ENCODE results near the gene SEMA7A. TPM values are rescaled to one million over a fixed set of nuclear protein-coding genes. Genes with fewer than 3 reads are reported as not detected.

The SEMA7A gene
- total RNA-seq, 4 donors from 2014 or later, result 1.5 to 42.9 (median 1.6) TPM

GRCh38 chr15:74377831-74378766 lies 55.7 kb downstream of the SEMA7A start:
- Histone ChIP-seq H3K27me3 (no peaks in the 10 kb centered on the region), H3K4me3 (no peak overlapping the region), H3K36me3 (no peaks in the 10 kb centered on the region), H3K27ac (no peak overlapping the region), H3K9me3 (no peaks in the 10 kb centered on the region), H3K4me1 (peaks cover 0 to 15% (median 6%) of the 10 kb centered on the region in 4 donors)
- DNase-seq, result peak in 1 of 3 donors; percentile 26
- TF ChIP-seq CTCF (IDR thresholded peaks at IDR 0.05), result no peak
- TF ChIP-seq POLR2A (IDR thresholded peaks at IDR 0.05), result no peak

- no peak overlapping the region for H3K4me3 ChIP-seq
- peak in 1 of 3 donors; percentile 18 for DNase-seq
- no peak overlapping the region for H3K27ac ChIP-seq
- TF ChIP-seq POLR2A (IDR thresholded peaks at IDR 0.05) (no peak), CTCF (IDR thresholded peaks at IDR 0.05) (no peak)
- no peaks in the 10 kb centered on the region for H3K36me3 ChIP-seq
- no peaks in the 10 kb centered on the region for H3K27me3 ChIP-seq
- H3K4me1 ChIP-seq, result peaks cover 0 to 8% (median 2%) of the 10 kb centered on the region in 4 donors
- H3K9me3 ChIP-seq, result no peaks in the 10 kb centered on the region
Observed at GRCh38 chr15:74376825-74377581, 56.8 kb downstream of the SEMA7A start.

- TF ChIP-seq CTCF (IDR thresholded peaks at IDR 0.05) (no peak), POLR2A (IDR thresholded peaks at IDR 0.05) (no peak)
- Histone ChIP-seq H3K27me3 (no peaks in the 10 kb centered on the region), H3K4me3 (no peak overlapping the region), H3K27ac (no peak overlapping the region), H3K9me3 (no peaks in the 10 kb centered on the region), H3K4me1 (peaks cover 0 to 8% (median 2%) of the 10 kb centered on the region in 4 donors), H3K36me3 (no peaks in the 10 kb centered on the region)
- DNase-seq, result peak in 1 of 3 donors; percentile 28
Observed at GRCh38 chr15:74376226-74376625, 57.5 kb downstream of the SEMA7A start.

- Histone ChIP-seq H3K4me3 (no peak overlapping the region), H3K27me3 (no peaks in the 10 kb centered on the region), H3K9me3 (no peaks in the 10 kb centered on the region), H3K36me3 (no peaks in the 10 kb centered on the region), H3K27ac (peak overlapping the region in 1 of 4 donors; percentile 87), H3K4me1 (peaks cover 0 to 8% (median 2%) of the 10 kb centered on the region in 4 donors)
- peak; percentile 68 to 90 (median 84) for TF ChIP-seq CTCF (IDR thresholded peaks at IDR 0.05)
- no peak for TF ChIP-seq POLR2A (IDR thresholded peaks at IDR 0.05)
- peak; percentile 78 to 96 (median 95) for DNase-seq
Observed at GRCh38 chr15:74375303-74375693, 58.5 kb downstream of the SEMA7A start.

- no peaks in the 10 kb centered on the region for H3K9me3 ChIP-seq
- peak overlapping the region; percentile 53 to 75 (median 58) for H3K4me3 ChIP-seq
Observed at GRCh38 chr15:74374648-74375302, 59.0 kb downstream of the SEMA7A start.

More at GRCh38 chr15:74374648-74375302, 59.0 kb downstream of the SEMA7A start:
- no peak for DNase-seq
- TF ChIP-seq CTCF (IDR thresholded peaks at IDR 0.05), result no peak
- no peak for TF ChIP-seq POLR2A (IDR thresholded peaks at IDR 0.05)
- H3K27me3 ChIP-seq, result no peaks in the 10 kb centered on the region
- H3K4me1 ChIP-seq, result peaks cover 0 to 8% (median 2%) of the 10 kb centered on the region in 4 donors
- no peaks in the 10 kb centered on the region for H3K36me3 ChIP-seq
- peak overlapping the region in 1 of 4 donors; percentile 87 for H3K27ac ChIP-seq
